ENCODE data around the gene NID2.
A peak's percentile ranks its signal among the peaks of the same experiment; 100 is the strongest.

The NID2 gene

DNA sequence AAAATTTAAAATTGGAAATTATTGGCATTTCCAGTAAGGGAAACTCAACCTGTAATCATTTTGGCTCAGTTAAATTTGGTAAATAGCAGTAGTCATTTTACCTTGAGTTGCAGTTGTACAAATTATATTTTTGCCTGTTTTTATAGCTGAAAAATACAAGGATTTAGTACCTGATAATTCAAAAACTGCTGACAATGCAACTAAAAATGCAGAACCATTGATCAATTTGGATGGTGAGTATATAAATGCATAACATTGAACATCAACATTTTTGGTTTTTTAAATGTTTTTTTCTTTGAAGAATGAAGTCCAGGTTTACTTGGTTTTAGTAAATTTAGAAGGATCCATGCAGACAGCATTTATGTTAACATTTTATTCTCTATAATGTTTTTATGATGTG is 70.5 kb downstream of the NID2 start:
- TF ChIP-seq, protein P1, sequence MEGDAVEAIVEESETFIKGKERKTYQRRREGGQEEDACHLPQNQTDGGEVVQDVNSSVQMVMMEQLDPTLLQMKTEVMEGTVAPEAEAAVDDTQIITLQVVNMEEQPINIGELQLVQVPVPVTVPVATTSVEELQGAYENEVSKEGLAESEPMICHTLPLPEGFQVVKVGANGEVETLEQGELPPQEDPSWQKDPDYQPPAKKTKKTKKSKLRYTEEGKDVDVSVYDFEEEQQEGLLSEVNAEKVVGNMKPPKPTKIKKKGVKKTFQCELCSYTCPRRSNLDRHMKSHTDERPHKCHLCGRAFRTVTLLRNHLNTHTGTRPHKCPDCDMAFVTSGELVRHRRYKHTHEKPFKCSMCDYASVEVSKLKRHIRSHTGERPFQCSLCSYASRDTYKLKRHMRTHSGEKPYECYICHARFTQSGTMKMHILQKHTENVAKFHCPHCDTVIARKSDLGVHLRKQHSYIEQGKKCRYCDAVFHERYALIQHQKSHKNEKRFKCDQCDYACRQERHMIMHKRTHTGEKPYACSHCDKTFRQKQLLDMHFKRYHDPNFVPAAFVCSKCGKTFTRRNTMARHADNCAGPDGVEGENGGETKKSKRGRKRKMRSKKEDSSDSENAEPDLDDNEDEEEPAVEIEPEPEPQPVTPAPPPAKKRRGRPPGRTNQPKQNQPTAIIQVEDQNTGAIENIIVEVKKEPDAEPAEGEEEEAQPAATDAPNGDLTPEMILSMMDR (IDR thresholded peaks at IDR 0.05; ENCODE audit: control extremely low read depth, extremely low read depth, low read depth, missing control alignments) = no peak
- DNase-seq (ENCODE audit: extremely low spot score) = no peak
- ChIA-PET CTCF (interaction anchor here (1.1 to 1.5 kb wide), 2 partner anchors 10 to 20 kb away, joined by 4 read pairs; no protein-coding TSS in a partner anchor), POLR2A (no interaction called here)

DNA sequence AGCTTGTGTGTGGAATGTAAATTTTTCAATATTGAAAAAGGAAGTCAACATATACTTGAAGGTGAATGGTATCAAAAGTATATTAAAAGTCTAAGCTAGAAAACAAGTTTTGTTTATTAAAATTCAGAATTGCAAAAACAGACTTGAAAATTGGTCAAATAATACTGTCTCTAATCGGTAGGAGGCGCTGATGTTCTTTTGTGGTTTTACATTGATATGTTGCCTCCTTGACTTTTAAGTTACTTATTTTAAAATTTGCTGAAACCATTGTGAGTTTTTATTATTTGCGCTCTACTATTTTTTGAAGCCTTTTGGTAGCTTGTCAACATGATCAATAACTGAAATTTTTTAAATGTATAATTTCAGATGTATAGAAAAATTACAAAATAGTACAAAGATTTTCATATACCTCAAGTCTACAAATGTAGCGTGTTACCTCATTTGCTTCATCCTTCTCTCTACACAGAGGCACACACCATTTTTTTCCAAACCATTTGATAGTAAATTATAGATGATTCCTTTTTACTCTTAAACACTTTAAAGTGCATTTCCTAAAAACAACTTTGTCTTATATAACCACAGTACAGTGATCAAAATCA is 72.6 kb downstream of the NID2 start:
- DNase-seq (ENCODE audit: extremely low spot score) = no peak
- TF ChIP-seq, protein P1 (IDR thresholded peaks at IDR 0.05; ENCODE audit: control extremely low read depth, extremely low read depth, low read depth, missing control alignments) = peak; percentile 41
- CTCF ChIA-PET = interaction anchor here (1.2 to 4.0 kb wide), 11 partner anchors 8 to 68 kb away, joined by 3 to 34 read pairs (median 5); no protein-coding TSS in a partner anchor
- POLR2A ChIA-PET = no interaction called here

GRCh38 chr14:51993285-51993920 is 75.5 kb downstream of the NID2 start:
- ChIA-PET CTCF (interaction anchor here (1.3 to 4.0 kb wide), 2 partner anchors 10 to 15 kb away, joined by 3 to 34 read pairs; no protein-coding TSS in a partner anchor), POLR2A (no interaction called here)
- TF ChIP-seq, protein P1 (IDR thresholded peaks at IDR 0.05; ENCODE audit: control extremely low read depth, extremely low read depth, low read depth, missing control alignments) = no peak
- DNase-seq (ENCODE audit: extremely low spot score) = no peak

- TF ChIP-seq, protein P1 (IDR thresholded peaks at IDR 0.05; ENCODE audit: control extremely low read depth, extremely low read depth, low read depth, missing control alignments) = no peak
- CTCF ChIA-PET = interaction anchor here (5.2 kb wide), 1 partner anchor 12 kb away, joined by 47 read pairs; no protein-coding TSS in a partner anchor
- no peak for DNase-seq (ENCODE audit: extremely low spot score)
- POLR2A ChIA-PET = no interaction called here
These were observed 78.4 kb downstream of the NID2 start for GRCh38 chr14:51990488-51990887.

DNA sequence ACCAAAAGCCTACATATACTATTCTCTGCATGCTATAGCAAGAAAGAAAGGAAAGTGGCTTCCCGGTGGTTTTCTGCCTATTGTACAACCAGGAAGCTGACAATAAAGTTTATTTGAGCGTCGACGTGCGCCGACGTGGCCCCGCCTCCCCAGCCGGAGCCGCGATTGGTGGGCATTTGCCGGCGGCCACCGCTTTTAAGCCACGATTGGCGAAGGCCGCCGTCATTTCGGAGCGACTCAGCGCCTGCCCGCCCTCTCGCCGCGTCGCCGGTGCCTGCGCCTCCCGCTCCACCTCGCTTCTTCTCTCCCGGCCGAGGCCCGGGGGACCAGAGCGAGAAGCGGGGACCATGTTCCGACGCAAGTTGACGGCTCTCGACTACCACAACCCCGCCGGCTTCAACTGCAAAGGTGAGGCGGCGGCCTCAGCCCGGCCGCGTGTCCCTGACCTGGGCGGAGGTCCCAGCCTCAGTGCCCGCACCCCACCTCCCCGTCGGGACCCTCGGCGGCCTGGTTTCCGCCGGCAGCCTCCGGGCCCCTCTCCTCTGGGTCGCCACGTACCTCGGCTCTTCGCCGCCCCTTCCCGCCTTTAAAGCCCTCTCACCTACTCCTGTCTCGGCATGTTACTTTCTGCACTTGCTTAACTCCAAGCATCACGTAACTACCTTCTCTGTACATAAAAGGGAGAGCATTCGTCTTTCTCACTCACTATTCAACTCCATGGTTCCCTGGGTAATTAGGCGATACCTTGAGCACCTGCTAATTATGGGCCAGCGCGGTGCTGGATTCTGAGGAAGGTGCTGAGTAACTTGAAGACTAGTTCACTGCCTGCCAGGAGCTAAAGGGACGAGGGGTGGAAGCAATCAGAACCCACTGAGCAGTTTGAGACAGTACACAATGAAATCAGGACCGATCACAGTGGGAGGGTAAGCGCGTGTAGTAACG is 79.3 kb downstream of the NID2 start, which contains the start of gene RTRAF:
TSS of gene RTRAF (plus strand) at position 254 of the 942 bp plus-strand sequence. CDS start at position 348, 94 bp downstream.
- ChIA-PET CTCF (interaction anchor here (5.2 kb wide), 1 partner anchor 11 kb away, joined by 47 read pairs; no protein-coding TSS in a partner anchor), POLR2A (no interaction called here)
- DNase-seq (ENCODE audit: extremely low spot score) = peak; percentile 96
- TF ChIP-seq, protein P1 (IDR thresholded peaks at IDR 0.05; ENCODE audit: control extremely low read depth, extremely low read depth, low read depth, missing control alignments) = no peak

DNA sequence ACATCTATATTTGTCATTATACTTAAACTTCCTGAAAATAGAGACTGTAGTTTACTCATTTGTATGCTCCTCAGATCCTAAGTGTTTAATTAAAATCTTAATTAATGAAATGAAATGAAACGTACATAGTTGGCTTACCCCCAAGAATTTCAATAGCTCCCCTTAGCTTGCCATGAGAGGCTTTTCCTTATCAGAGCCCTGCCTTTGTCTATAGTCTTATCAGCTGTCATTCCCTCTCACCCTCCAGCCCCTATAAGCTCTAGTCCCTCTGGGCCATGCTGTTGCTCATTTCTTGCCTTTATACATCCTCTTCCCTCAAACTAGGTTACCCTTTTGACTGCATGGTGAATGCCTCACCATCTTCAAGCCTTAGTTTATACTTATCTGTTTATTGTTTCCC is 80.6 kb downstream of the NID2 start:
- no peak for DNase-seq (ENCODE audit: extremely low spot score)
- CTCF ChIA-PET = interaction anchor here (5.2 kb wide), 1 partner anchor 9 kb away, joined by 47 read pairs; no protein-coding TSS in a partner anchor
- POLR2A ChIA-PET = no interaction called here
- TF ChIP-seq, protein P1 (IDR thresholded peaks at IDR 0.05; ENCODE audit: control extremely low read depth, extremely low read depth, low read depth, missing control alignments) = no peak

Measured in GM10248 (cell line).